GM12865 (cell line): ENCODE data around the gene KLK13.

Source experiments
- DNase-seq: peaks from one replicate; pipeline ENCODE4 v3.0.0; 2010; ENCODE audit warnings: low read depth
- H3K4me3 ChIP-seq: 2 replicates; pipeline ENCODE4 v1.5.1; 2011; ENCODE audit warnings: mild to moderate bottlenecking, low read depth, low read length, control low read depth
- TF ChIP-seq, protein P1 (sequence below): IDR thresholded peaks from 2 replicates; pipeline ENCODE4 v1.5.1; 2011; ENCODE audit warnings: low read length, control low read depth, low read depth, inconsistent platforms; ENCODE audit not compliant: insufficient read depth; ENCODE audit errors: missing control alignments

The KLK13 gene

GRCh38 chr19:51083181-51083580 is 18.3 kb upstream of the KLK13 start:
- TF ChIP-seq, protein P1, sequence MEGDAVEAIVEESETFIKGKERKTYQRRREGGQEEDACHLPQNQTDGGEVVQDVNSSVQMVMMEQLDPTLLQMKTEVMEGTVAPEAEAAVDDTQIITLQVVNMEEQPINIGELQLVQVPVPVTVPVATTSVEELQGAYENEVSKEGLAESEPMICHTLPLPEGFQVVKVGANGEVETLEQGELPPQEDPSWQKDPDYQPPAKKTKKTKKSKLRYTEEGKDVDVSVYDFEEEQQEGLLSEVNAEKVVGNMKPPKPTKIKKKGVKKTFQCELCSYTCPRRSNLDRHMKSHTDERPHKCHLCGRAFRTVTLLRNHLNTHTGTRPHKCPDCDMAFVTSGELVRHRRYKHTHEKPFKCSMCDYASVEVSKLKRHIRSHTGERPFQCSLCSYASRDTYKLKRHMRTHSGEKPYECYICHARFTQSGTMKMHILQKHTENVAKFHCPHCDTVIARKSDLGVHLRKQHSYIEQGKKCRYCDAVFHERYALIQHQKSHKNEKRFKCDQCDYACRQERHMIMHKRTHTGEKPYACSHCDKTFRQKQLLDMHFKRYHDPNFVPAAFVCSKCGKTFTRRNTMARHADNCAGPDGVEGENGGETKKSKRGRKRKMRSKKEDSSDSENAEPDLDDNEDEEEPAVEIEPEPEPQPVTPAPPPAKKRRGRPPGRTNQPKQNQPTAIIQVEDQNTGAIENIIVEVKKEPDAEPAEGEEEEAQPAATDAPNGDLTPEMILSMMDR = no peak
- no peak overlapping the region for H3K4me3 ChIP-seq
- no peak for DNase-seq

DNA sequence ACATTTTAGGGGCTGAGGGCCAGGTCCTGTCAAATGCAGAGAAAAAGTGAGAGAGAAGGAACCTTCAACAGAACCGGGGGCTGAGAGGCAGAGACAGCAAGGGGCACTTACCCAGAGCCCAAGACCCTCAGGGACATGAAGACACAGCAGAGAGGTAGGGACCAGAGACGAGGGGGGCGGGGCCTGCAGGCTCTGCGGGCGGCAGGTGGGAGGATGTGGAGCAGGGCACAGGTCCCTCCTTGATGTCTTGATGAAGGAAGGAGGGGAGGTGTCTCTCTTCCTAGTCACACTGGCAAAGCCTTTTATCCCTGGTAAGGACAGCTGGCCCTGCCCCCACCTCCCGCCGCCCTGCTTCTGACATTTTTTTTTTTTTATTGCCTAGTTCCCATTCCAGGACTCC is 17.7 kb upstream of the KLK13 start, which contains the start of gene KLK14:
Gene KLK14 (minus strand): TSS at position 277 of the 400 bp plus-strand sequence. CDS start 273 bp downstream, at position 4.
- H3K4me3 ChIP-seq = no peak within 1 kb of the TSS
- no peak for DNase-seq
- TF ChIP-seq, protein P1 = no peak

DNA sequence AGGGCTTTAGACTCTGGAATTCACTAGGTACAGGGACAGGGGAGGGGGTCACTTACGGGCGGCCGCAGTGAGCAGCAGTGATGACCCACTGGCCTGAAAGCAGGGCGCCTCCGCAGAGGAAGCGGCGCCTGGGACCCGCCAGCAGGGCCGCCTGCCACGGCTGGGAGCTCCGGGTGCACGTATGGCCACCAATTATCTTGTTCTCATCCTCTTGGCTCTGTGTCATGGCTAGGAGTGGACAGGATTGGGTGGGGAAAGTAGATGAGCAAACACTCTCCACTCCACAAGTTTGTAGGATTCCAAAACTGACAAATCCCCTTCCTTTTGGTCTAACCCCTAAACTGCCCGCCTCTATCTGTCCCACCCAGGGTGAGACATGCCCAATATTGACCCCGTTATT is 16.6 kb upstream of the KLK13 start:
- no peak overlapping the region for H3K4me3 ChIP-seq
- TF ChIP-seq, protein P1 = no peak
- no peak for DNase-seq

DNA sequence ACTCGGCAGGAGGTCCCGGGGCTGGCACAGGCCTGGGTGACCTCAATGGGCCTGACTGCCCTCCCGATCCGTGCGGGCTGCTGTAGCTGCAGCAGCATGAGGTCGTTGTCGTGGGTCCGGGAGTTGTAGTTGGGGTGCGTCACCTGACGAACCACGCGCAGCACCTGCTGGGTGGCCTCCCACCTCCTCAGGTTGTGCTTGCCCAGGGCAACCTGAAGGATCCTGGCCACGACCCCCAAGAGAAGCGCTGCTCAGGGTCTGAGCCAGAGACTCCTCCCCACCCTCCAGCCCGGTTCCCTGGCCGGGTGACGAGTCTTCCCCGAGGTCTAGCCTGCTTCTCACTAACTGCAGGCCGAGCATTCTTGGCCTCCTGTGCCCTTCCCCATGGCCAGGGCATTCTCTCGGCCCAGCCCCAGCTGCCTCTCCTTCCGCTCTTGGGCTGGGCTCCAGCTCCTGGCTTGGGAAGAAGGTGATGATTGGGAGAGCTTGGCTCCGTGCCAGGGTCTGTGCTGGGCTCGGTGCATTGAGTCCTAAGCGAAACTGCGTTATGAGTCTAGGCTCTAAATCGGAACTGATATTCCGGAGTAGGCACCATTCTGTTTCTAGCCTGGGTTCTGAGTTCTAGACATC is 14.7 kb upstream of the KLK13 start:
- TF ChIP-seq, protein P1 = no peak
- no peak for DNase-seq
- H3K4me3 ChIP-seq = no peak overlapping the region

DNA sequence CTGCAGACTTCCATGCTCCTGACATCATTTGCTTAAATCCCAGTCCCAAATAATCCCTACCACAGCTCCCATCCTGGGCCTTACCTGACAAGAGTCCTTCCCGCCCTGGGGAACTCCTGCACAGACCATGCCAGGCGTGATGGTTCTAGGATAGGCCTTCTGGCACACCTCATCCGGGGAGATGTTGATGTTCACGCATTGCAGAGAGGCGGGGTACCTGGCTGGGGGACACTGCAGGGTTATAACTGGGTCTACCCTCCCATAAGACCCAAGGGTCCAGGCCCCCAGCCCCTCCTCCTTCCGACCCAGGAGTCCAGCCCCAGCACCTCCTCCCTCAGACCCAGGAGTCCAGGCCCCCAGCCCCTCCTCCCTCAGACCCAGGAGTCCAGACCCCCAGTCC is 13.8 kb upstream of the KLK13 start:
- no peak overlapping the region for H3K4me3 ChIP-seq
- no peak for DNase-seq
- TF ChIP-seq, protein P1 = no peak

GRCh38 chr19:51078104-51078503 is 13.2 kb upstream of the KLK13 start:
- TF ChIP-seq, protein P1 = no peak
- no peak for DNase-seq
- no peak overlapping the region for H3K4me3 ChIP-seq

DNA sequence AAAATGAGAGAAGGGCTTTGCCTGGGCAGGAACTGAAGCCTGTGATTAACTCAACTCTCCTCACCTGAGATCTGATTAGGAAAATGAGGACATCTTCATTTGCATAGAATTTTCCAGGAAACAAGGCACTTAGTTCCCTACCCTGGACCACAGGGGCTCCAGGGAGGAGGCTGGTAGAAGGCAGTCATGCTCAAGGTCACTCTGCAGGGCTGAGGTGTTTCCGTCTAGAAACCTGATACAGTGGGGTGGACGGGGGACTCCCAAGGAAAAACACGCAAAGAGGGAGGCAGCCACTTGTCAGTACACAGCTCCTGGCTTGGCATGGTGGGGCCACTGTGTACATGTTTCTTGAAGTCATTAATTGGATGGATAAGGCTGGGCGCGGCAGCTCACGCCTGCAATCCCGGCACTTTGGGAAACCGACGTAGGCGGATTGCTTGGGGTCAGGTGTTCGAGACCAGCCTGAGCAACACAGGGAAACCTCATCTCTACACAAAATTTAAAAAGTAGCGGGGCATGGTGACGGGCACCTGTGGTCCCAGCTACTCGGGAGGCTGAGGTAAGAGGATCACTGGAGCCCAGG is 11.8 kb upstream of the KLK13 start:
- DNase-seq = no peak
- TF ChIP-seq, protein P1 = no peak
- no peak overlapping the region for H3K4me3 ChIP-seq
